ENCODE measurements around the gene ABCA13.

ABCA13 gene

DNA sequence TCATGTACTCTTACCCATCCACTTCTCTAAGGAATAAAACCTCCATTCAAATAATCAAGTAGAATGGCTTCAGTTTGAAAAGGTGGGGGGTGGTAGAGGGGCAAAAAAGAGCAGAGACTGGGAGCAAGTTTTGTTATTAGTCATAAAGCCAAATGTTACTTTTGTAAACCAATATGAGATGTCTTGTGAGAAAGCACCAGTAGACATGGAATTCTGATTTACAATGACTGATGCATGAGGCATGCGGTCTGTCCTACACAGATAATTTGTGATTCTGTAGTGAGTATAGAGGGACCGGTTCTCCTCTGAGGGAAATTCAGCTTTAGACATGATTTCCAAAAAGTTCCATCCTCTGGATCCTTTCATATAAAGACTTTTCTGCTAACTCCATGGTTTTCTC is 12.9 kb upstream of the ABCA13 start:
- no peak overlapping the region for H3K4me3 ChIP-seq (ENCODE audit: low read length)
- TF ChIP-seq CTCF (conservative IDR thresholded peaks at IDR 0.05; ENCODE audit: low read length), result no peak
- peak; percentile 52 for DNase-seq (ENCODE audit: low read depth)

GRCh38 chr7:48161407-48162125 is 9.7 kb upstream of the ABCA13 start:
- no peak for DNase-seq (ENCODE audit: low read depth)
- no peak overlapping the region for H3K4me3 ChIP-seq (ENCODE audit: low read length)
- no peak for TF ChIP-seq CTCF (conservative IDR thresholded peaks at IDR 0.05; ENCODE audit: low read length)

GRCh38 chr7:48165157-48165556 is 6.1 kb upstream of the ABCA13 start:
- DNase-seq (ENCODE audit: low read depth), result no peak
- no peak overlapping the region for H3K4me3 ChIP-seq (ENCODE audit: low read length)
- TF ChIP-seq CTCF (conservative IDR thresholded peaks at IDR 0.05; ENCODE audit: low read length), result no peak

GRCh38 chr7:48168159-48168558 is 3.1 kb upstream of the ABCA13 start:
- peak; percentile 31 for TF ChIP-seq CTCF (conservative IDR thresholded peaks at IDR 0.05; ENCODE audit: low read length)
- H3K4me3 ChIP-seq (ENCODE audit: low read length), result no peak overlapping the region
- peak; percentile 60 for DNase-seq (ENCODE audit: low read depth)

GRCh38 chr7:48170506-48170905 is 752 bp upstream of the ABCA13 start:
- no peak overlapping the region for H3K4me3 ChIP-seq (ENCODE audit: low read length)
- TF ChIP-seq CTCF (conservative IDR thresholded peaks at IDR 0.05; ENCODE audit: low read length), result no peak
- DNase-seq (ENCODE audit: low read depth), result peak; percentile 34

- H3K4me3 ChIP-seq (ENCODE audit: low read length), result no peak overlapping the region
- no peak for TF ChIP-seq CTCF (conservative IDR thresholded peaks at IDR 0.05; ENCODE audit: low read length)
- DNase-seq (ENCODE audit: low read depth), result no peak
These were observed 2.1 kb downstream of the ABCA13 start for GRCh38 chr7:48173313-48173712.

- DNase-seq (ENCODE audit: low read depth), result peak; percentile 30
- TF ChIP-seq CTCF (conservative IDR thresholded peaks at IDR 0.05; ENCODE audit: low read length), result no peak
- no peak overlapping the region for H3K4me3 ChIP-seq (ENCODE audit: low read length)
These were observed 2.6 kb downstream of the ABCA13 start for GRCh38 chr7:48173756-48174382.
